Measurements from ENCODE around the gene CHAMP1. TPM values are rescaled to one million over a fixed set of nuclear protein-coding genes. Genes with fewer than 3 reads are reported as not detected.

The CHAMP1 gene
- total and polyA plus RNA-seq, 2 of the 13 experiments (the other 11 are each of a cell fraction or from before 2014, with no cell fraction given): 8.4 to 9.7 TPM

DNA sequence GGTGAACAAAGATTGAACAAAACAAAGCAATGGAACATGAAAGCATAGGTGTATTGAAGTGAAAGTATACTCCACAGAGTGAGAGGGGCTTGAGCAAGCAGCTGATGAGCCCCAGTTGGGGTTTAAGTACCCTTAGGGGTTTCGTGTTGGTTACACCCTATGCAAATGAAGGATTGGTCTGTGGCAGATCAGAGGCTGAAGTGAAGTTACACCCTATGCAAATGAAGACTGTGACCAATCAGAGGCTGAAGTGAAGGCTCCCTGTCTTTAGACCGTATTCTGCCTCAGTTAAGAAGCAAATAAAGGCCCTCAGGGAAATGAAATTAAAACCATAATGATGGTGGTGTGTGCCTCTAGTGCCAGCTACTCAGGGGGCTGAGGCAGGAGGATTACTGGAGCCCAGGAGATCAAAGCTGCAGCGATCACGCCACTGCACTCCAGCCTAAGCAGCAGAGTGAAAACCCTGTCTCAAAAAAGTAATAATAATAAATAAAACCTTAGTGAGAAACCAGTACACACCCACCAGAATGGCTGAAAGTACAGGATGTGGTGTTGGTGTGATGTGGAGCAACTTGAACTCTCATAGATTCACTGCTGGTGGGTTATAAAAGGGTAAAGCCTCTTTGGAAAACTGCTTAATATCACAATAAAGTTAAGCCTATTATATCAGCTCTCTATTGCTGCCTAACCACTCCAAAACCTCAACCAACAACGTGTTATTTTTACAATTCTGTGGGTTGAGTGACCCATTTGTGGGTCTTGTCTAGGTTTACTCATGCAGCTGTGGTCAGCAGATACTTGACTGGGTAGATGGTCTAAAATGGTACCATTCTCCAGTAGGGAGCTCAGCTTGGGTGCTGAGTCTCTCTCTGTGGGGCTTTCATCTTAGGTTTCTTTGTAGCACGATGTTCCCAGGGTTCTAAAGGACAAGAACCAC is 45.7 kb upstream of the CHAMP1 start:
- no peak overlapping the region for H3K4me2 ChIP-seq (ENCODE audit: low read depth, low read length)
- TF ChIP-seq PHF8 (CRISPR knock-in tag; IDR thresholded peaks at IDR 0.05) (no peak), HNF4G (IDR thresholded peaks at IDR 0.05; ENCODE audit: borderline replicate concordance, low read depth, low read length) (no peak), HNF4G (CRISPR knock-in tag; IDR thresholded peaks at IDR 0.05; ENCODE audit: borderline replicate concordance, low read depth) (no peak), ZFP36L1 (CRISPR knock-in tag; IDR thresholded peaks at IDR 0.05) (no peak), ARNTL (CRISPR knock-in tag; IDR thresholded peaks at IDR 0.05) (no peak), GPN1 (CRISPR knock-in tag; IDR thresholded peaks at IDR 0.05; ENCODE audit: borderline replicate concordance) (no peak), SP140L (CRISPR knock-in tag; IDR thresholded peaks at IDR 0.05; ENCODE audit: borderline replicate concordance) (no peak), TOE1 (CRISPR knock-in tag; IDR thresholded peaks at IDR 0.05) (no peak), JUN (CRISPR knock-in tag; IDR thresholded peaks at IDR 0.05) (no peak), ZNF891 (CRISPR knock-in tag; IDR thresholded peaks at IDR 0.05) (no peak), DMAP1 (CRISPR knock-in tag; IDR thresholded peaks at IDR 0.05) (no peak), ZNF354B (CRISPR knock-in tag; IDR thresholded peaks at IDR 0.05) (no peak), GABPA (IDR thresholded peaks at IDR 0.05; ENCODE audit: low read depth, low read length) (no peak), GABPA (CRISPR knock-in tag; IDR thresholded peaks at IDR 0.05; ENCODE audit: low read depth) (no peak), ZNF589 (CRISPR knock-in tag; conservative IDR thresholded peaks at IDR 0.05) (no peak), ZFP82 (CRISPR knock-in tag; IDR thresholded peaks at IDR 0.05; ENCODE audit: borderline replicate concordance) (no peak)
- TF ChIP-seq, protein P1, sequence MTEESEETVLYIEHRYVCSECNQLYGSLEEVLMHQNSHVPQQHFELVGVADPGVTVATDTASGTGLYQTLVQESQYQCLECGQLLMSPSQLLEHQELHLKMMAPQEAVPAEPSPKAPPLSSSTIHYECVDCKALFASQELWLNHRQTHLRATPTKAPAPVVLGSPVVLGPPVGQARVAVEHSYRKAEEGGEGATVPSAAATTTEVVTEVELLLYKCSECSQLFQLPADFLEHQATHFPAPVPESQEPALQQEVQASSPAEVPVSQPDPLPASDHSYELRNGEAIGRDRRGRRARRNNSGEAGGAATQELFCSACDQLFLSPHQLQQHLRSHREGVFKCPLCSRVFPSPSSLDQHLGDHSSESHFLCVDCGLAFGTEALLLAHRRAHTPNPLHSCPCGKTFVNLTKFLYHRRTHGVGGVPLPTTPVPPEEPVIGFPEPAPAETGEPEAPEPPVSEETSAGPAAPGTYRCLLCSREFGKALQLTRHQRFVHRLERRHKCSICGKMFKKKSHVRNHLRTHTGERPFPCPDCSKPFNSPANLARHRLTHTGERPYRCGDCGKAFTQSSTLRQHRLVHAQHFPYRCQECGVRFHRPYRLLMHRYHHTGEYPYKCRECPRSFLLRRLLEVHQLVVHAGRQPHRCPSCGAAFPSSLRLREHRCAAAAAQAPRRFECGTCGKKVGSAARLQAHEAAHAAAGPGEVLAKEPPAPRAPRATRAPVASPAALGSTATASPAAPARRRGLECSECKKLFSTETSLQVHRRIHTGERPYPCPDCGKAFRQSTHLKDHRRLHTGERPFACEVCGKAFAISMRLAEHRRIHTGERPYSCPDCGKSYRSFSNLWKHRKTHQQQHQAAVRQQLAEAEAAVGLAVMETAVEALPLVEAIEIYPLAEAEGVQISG (CRISPR knock-in tag; IDR thresholded peaks at IDR 0.05): no peak
- TF ChIP-seq, protein P2, sequence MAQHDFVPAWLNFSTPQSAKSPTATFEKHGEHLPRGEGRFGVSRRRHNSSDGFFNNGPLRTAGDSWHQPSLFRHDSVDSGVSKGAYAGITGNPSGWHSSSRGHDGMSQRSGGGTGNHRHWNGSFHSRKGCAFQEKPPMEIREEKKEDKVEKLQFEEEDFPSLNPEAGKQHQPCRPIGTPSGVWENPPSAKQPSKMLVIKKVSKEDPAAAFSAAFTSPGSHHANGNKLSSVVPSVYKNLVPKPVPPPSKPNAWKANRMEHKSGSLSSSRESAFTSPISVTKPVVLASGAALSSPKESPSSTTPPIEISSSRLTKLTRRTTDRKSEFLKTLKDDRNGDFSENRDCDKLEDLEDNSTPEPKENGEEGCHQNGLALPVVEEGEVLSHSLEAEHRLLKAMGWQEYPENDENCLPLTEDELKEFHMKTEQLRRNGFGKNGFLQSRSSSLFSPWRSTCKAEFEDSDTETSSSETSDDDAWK (CRISPR knock-in tag; IDR thresholded peaks at IDR 0.05): no peak
- TF ChIP-seq, protein P3, sequence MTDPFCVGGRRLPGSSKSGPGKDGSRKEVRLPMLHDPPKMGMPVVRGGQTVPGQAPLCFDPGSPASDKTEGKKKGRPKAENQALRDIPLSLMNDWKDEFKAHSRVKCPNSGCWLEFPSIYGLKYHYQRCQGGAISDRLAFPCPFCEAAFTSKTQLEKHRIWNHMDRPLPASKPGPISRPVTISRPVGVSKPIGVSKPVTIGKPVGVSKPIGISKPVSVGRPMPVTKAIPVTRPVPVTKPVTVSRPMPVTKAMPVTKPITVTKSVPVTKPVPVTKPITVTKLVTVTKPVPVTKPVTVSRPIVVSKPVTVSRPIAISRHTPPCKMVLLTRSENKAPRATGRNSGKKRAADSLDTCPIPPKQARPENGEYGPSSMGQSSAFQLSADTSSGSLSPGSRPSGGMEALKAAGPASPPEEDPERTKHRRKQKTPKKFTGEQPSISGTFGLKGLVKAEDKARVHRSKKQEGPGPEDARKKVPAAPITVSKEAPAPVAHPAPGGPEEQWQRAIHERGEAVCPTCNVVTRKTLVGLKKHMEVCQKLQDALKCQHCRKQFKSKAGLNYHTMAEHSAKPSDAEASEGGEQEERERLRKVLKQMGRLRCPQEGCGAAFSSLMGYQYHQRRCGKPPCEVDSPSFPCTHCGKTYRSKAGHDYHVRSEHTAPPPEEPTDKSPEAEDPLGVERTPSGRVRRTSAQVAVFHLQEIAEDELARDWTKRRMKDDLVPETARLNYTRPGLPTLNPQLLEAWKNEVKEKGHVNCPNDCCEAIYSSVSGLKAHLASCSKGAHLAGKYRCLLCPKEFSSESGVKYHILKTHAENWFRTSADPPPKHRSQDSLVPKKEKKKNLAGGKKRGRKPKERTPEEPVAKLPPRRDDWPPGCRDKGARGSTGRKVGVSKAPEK (CRISPR knock-in tag; IDR thresholded peaks at IDR 0.05; ENCODE audit: borderline replicate concordance): no peak

More for the DNA sequence above, 45.7 kb upstream of the CHAMP1 start:
- CTCF ChIA-PET (ENCODE audit: low intra/inter-chr PET ratio, low total read pairs): no interaction called here
- in situ Hi-C loops (cut with HindIII; ENCODE audit: extremely low pct_ligation_motif_present, low pct_unique_long_range_greater_than_20kb): no loop called here
- Histone ChIP-seq H3K9me3 (ENCODE audit: low read length) (no peaks in the 10 kb centered on the region), H2AFZ (ENCODE audit: low read length) (no peak overlapping the region), H3K27ac (ENCODE audit: extremely low read length, insufficient read depth, low read length) (no peak overlapping the region), H3K36me3 (replicated peaks in 1 of 2; ENCODE audit: control insufficient read depth in 1 of 2, insufficient read depth in 2 of 2, low read length in 2 of 2) (peaks cover 25 to 63% of the 10 kb centered on the region in 2 experiments), H3K4me1 (ENCODE audit: insufficient read depth, low read length) (no peaks in the 10 kb centered on the region), H3K4me3 (replicated peaks in 1 of 3; ENCODE audit: insufficient read depth in 1 of 3, low read depth in 2 of 3, low read length in 3 of 3) (no peak overlapping the region), H4K20me1 (ENCODE audit: insufficient read depth, low read length) (no peaks in the 10 kb centered on the region), H3K9ac (ENCODE audit: insufficient read depth, low read depth, low read length) (no peak overlapping the region), H3K27me3 (ENCODE audit: control insufficient read depth in 1 of 2, insufficient read depth in 2 of 2, low read length in 2 of 2) (no peaks in the 10 kb centered on the region; a peak in 1 of 5 replicates), H3K79me2 (ENCODE audit: insufficient read depth, low read length) (no peaks in the 10 kb centered on the region)
- FAIRE-seq (no peak), DNase-seq (ENCODE audit: low spot score) (no peak), ATAC-seq (no peak)
- intact Hi-C loops (cut with micrococcal nuclease; ENCODE audit: unreplicated experiment): no loop called here
- BruUV-seq (replicated peaks): no TSS peak
- 93% methylated on average over 6 of the region's 6 CpGs for WGBS (ENCODE audit: low lambda C conversion rate)
- POLR2A ChIA-PET: no interaction called here
